ENCODE measurements around the gene MS4A14.

- TF ChIP-seq POLR2A (IDR thresholded peaks at IDR 0.05) (no peak), POLR2AphosphoS5 (IDR thresholded peaks at IDR 0.05) (peak in 1 of 3 donors; percentile 33)
Measured at GRCh38 chr11:60370811-60371298, 25.4 kb upstream of the MS4A14 start.
